GM12801 (cell line): ENCODE measurements around the gene TBC1D1.

ENCODE experiments used
- TF ChIP-seq, protein P1 (sequence below): IDR thresholded peaks from one replicate; pipeline ENCODE4 v1.5.1; 2011; ENCODE audit warnings: control low read depth; ENCODE audit not compliant: insufficient read length; ENCODE audit errors: extremely low read depth

The TBC1D1 gene

GRCh38 chr4:37946503-37947179 is 55.8 kb downstream of the TBC1D1 start:
- TF ChIP-seq, protein P1, sequence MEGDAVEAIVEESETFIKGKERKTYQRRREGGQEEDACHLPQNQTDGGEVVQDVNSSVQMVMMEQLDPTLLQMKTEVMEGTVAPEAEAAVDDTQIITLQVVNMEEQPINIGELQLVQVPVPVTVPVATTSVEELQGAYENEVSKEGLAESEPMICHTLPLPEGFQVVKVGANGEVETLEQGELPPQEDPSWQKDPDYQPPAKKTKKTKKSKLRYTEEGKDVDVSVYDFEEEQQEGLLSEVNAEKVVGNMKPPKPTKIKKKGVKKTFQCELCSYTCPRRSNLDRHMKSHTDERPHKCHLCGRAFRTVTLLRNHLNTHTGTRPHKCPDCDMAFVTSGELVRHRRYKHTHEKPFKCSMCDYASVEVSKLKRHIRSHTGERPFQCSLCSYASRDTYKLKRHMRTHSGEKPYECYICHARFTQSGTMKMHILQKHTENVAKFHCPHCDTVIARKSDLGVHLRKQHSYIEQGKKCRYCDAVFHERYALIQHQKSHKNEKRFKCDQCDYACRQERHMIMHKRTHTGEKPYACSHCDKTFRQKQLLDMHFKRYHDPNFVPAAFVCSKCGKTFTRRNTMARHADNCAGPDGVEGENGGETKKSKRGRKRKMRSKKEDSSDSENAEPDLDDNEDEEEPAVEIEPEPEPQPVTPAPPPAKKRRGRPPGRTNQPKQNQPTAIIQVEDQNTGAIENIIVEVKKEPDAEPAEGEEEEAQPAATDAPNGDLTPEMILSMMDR = no peak

- TF ChIP-seq, protein P1 = no peak
Observed at GRCh38 chr4:37948542-37948941, 57.7 kb downstream of the TBC1D1 start.

- TF ChIP-seq, protein P1 = no peak
Observed at GRCh38 chr4:37949636-37950426, 58.9 kb downstream of the TBC1D1 start.

GRCh38 chr4:37951461-37952352 is 60.8 kb downstream of the TBC1D1 start:
- TF ChIP-seq, protein P1 = no peak

DNA sequence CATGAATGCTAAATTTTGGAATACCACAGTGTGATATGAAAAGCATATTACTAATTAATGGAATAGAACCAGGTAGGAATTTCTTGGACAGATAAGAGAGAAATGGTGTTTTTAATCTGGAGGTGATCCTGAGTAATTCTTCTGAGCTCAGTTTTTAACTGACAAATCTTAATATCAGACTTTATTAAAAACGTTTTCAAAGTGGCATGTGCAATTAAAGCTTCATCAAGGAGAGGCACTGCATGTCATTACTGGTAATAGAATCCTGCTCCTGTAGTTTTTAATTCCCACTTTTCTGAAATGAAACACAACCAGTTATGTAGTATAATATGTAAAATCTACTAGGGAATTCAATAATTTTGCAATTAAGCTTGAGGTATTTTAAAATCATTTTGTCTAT is 62.3 kb downstream of the TBC1D1 start:
- TF ChIP-seq, protein P1 = no peak

DNA sequence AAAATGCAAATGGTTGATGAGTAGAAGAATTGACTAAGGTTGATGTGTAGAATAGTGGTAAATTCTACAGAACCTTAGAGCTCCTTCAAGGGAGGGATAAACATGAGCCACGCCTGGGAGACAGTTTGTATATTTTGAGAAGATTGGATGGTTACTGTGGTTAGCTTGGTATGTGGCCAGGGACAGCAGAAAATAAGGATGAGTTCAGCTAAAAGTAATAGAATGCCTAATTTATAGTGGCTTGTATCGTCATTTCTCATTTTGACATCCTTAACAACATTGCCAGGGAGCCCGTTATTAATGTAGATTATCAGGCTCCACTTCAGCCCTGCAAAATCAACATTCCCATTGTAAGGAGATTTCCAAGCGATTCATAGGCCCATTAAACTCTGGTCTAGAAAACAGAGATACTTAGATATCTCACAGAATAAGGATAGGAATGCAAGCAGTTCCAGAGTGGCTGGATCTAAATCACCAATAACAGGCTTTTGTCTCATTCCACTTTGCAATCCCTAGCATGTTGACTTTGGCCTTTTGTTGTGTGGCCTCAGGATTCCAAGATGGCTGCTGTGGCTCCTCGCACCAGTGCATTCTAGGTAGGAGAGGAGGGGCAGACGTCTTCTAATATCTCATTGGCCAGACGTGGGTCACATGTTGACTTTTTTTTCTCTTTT is 62.9 kb downstream of the TBC1D1 start:
- TF ChIP-seq, protein P1 = no peak
